ENCODE measurements around the gene AGBL1. TPM values are rescaled to one million over a fixed set of nuclear protein-coding genes. Genes with fewer than 3 reads are reported as not detected.

The AGBL1 gene
- total RNA-seq, 1 donor from 2014 or later = 0.07 TPM

DNA sequence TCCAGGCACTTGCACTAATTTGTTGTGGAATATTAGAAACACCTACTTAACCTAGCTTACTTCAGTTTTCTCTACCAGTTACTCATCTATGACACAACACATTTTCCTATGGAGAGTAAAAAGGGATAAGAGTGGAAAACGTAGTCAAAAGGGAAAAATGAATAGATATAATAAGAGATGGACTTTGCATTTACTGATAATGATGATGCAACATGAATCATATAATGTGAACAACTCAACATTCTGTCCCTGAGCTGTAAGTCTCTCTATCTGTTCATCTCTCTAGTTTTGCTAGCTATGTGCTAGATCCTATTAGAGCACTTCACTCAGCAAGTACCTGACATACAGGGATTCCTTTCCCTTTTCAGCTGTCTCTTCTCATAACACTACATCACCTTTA is 627.1 kb downstream of the AGBL1 start:
- no peaks in the 10 kb centered on the region for H3K36me3 Mint-ChIP-seq
- TF ChIP-seq, protein P1, sequence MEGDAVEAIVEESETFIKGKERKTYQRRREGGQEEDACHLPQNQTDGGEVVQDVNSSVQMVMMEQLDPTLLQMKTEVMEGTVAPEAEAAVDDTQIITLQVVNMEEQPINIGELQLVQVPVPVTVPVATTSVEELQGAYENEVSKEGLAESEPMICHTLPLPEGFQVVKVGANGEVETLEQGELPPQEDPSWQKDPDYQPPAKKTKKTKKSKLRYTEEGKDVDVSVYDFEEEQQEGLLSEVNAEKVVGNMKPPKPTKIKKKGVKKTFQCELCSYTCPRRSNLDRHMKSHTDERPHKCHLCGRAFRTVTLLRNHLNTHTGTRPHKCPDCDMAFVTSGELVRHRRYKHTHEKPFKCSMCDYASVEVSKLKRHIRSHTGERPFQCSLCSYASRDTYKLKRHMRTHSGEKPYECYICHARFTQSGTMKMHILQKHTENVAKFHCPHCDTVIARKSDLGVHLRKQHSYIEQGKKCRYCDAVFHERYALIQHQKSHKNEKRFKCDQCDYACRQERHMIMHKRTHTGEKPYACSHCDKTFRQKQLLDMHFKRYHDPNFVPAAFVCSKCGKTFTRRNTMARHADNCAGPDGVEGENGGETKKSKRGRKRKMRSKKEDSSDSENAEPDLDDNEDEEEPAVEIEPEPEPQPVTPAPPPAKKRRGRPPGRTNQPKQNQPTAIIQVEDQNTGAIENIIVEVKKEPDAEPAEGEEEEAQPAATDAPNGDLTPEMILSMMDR (conservative IDR thresholded peaks at IDR 0.05) = no peak
- H3K4me3 Mint-ChIP-seq = no peak overlapping the region
- H3K4me1 Mint-ChIP-seq (ENCODE audit: unreplicated experiment) = no peaks in the 10 kb centered on the region
- no peaks in the 10 kb centered on the region for H3K9me3 Mint-ChIP-seq
- no peak overlapping the region for H3K27ac Mint-ChIP-seq
- H3K27me3 Mint-ChIP-seq = peaks cover 11% of the 10 kb centered on the region
- no peak for DNase-seq (ENCODE audit: extremely low spot score, unreplicated experiment)

DNA sequence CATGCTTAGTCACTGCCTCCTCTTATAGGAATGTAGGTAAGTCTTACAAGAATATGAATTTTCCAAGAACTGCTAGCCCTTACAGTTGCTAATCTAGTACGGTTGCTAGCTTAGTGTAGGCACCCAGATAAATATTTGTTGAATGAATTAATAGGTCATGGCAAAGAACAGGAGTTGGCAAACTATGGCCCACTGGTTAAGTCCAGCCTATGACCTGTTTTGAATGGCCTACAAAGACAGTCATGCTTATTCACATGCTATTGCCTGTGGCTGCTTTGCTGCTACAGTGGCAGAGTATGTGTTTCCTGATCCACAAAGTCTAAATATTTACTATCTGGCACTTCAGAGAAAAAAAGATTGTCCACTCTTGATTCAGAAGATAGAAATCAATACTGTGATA is 631.8 kb downstream of the AGBL1 start:
- no peak overlapping the region for H3K27ac Mint-ChIP-seq
- peaks cover 19% of the 10 kb centered on the region for H3K4me1 Mint-ChIP-seq (ENCODE audit: unreplicated experiment)
- DNase-seq (ENCODE audit: extremely low spot score, unreplicated experiment) = no peak
- TF ChIP-seq, protein P1 (conservative IDR thresholded peaks at IDR 0.05) = no peak
- H3K27me3 Mint-ChIP-seq = no peaks in the 10 kb centered on the region
- no peaks in the 10 kb centered on the region for H3K9me3 Mint-ChIP-seq
- H3K4me3 Mint-ChIP-seq = no peak overlapping the region
- no peaks in the 10 kb centered on the region for H3K36me3 Mint-ChIP-seq

DNA sequence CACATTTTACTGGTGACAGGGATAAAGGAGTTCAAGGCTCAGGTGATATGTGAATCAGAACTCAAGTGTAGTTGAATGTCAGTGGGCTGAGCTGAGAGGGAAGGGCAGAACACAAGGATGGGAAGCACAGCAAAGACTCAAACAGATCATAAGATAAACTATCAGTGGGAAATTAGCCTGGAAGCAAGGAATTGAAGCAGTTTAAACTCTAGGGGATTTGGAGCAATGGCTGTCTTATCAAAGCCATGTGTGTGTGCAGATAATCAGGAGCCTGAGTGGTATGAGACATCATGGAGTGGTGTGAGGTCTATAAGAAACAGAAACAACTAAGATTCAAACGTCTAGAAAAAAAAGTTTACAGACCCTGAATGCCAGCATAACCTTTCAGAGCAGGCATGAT is 634.6 kb downstream of the AGBL1 start:
- peaks cover 19% of the 10 kb centered on the region for H3K4me1 Mint-ChIP-seq (ENCODE audit: unreplicated experiment)
- TF ChIP-seq, protein P1 (conservative IDR thresholded peaks at IDR 0.05) = no peak
- no peak for DNase-seq (ENCODE audit: extremely low spot score, unreplicated experiment)
- no peak overlapping the region for H3K27ac Mint-ChIP-seq
- no peak overlapping the region for H3K4me3 Mint-ChIP-seq
- no peaks in the 10 kb centered on the region for H3K9me3 Mint-ChIP-seq
- H3K36me3 Mint-ChIP-seq = no peaks in the 10 kb centered on the region
- no peaks in the 10 kb centered on the region for H3K27me3 Mint-ChIP-seq

DNA sequence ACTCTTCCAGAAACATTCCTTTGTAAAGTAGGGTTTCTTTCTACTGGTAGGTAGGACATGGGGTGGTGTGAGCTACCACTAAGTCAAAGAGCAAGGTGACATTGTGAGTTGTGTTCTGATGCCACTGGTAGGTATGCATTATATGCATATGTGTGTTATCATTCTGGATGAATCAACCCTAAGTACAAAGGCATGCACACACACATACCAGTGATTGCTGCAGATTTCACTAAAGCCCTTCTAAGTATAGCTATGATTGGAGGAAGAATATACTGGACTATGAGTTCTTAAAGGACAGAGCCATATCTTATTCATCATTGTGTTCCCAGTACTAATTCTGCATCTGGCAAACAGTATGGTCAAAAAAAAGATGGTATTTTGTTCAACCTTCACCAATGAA is 646.0 kb downstream of the AGBL1 start:
- Mint-ChIP-seq H3K36me3 (no peaks in the 10 kb centered on the region), H3K4me1 (ENCODE audit: unreplicated experiment) (no peaks in the 10 kb centered on the region), H3K9me3 (no peaks in the 10 kb centered on the region), H3K27ac (no peak overlapping the region), H3K27me3 (peaks cover 2% of the 10 kb centered on the region), H3K4me3 (no peak overlapping the region)
- TF ChIP-seq, protein P1 (conservative IDR thresholded peaks at IDR 0.05) = no peak
- DNase-seq (ENCODE audit: extremely low spot score, unreplicated experiment) = no peak

DNA sequence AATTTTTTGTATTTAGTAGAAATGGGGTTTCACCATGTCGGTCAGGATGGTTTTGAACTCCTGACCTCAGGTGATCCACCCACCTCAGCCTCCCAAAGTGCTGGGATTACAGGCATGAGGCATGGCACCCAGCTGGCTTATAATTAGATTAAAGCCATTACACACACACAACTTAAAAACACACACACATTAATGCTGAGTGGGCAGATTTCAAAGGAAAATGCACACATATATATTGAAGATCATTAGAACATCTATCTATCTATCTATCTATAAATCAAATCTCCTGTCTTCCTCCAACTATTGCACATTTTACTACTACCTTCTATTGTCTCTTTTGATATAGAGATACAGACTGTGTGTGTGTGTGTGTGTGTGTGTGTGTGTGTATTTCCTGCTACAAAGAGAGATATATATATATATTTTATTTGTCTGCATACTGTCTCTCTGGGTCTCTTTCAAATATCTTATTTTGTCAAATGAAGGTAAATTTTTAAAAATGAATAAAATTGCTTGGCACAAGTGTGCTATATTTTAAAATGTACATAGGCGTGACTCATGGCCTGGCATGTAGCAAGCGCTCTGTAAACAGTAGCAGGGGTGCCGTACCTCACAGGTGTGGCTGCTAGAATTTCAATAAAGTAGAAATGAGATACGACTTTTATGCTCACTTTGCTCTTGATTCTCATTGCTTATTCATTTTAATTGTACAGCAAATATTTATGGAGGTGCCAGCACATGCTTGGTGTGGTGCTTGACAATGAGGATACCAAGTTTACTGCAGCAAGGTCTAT is 655.8 kb downstream of the AGBL1 start:
- H3K4me3 Mint-ChIP-seq = no peak overlapping the region
- H3K4me1 Mint-ChIP-seq (ENCODE audit: unreplicated experiment) = peaks cover 11% of the 10 kb centered on the region
- no peak overlapping the region for H3K27ac Mint-ChIP-seq
- no peak for DNase-seq (ENCODE audit: extremely low spot score, unreplicated experiment)
- TF ChIP-seq, protein P1 (conservative IDR thresholded peaks at IDR 0.05) = no peak
- no peaks in the 10 kb centered on the region for H3K27me3 Mint-ChIP-seq
- H3K36me3 Mint-ChIP-seq = no peaks in the 10 kb centered on the region
- no peaks in the 10 kb centered on the region for H3K9me3 Mint-ChIP-seq

Data from type B pancreatic cell (in vitro differentiated cells).